DND-41 (cell line): ENCODE measurements around the gene C11orf24.

Experiments used
- EZH2 ChIP-seq: IDR thresholded peaks from 3 replicates; pipeline ENCODE4 v1.6.1; 2012; ENCODE audit warnings: borderline replicate concordance, low read depth, mild to moderate bottlenecking, moderate library complexity, low read length, inconsistent platforms; ENCODE audit not compliant: severe bottlenecking
- TF ChIP-seq, protein P1 (sequence below): IDR thresholded peaks from 2 replicates; pipeline ENCODE4 v1.5.1; 2012; ENCODE audit warnings: borderline replicate concordance, low read length, moderate library complexity, mild to moderate bottlenecking; ENCODE audit not compliant: poor library complexity, severe bottlenecking; ENCODE audit errors: extremely low read depth

DNA sequence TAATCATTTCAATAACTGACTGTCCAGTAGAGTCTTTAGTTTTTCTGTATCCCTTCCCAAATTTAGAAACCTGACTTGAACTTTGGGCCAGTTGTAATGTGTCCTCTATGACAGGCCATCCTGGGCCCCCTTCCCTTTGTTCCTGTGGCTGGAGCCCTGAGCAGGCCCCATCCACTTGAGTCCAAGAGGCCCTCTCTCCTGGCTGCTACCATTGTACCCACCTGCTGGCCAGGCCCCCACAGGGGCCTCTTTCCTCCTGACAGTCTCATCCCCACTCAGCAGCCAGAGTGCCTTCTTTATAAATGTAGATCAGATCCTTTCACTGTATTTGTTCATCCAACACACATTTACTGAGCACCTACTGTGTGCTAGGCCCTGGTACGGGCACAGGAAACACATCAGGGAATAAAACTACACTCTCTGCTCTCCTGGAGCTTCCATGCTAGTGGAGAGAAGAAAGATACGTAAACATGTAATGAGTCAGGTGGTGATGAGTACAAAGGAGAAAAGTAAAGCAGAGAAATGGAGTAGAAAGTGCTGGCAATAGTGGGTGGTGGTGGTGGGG is 37.9 kb upstream of the C11orf24 start:
- TF ChIP-seq, protein P1, sequence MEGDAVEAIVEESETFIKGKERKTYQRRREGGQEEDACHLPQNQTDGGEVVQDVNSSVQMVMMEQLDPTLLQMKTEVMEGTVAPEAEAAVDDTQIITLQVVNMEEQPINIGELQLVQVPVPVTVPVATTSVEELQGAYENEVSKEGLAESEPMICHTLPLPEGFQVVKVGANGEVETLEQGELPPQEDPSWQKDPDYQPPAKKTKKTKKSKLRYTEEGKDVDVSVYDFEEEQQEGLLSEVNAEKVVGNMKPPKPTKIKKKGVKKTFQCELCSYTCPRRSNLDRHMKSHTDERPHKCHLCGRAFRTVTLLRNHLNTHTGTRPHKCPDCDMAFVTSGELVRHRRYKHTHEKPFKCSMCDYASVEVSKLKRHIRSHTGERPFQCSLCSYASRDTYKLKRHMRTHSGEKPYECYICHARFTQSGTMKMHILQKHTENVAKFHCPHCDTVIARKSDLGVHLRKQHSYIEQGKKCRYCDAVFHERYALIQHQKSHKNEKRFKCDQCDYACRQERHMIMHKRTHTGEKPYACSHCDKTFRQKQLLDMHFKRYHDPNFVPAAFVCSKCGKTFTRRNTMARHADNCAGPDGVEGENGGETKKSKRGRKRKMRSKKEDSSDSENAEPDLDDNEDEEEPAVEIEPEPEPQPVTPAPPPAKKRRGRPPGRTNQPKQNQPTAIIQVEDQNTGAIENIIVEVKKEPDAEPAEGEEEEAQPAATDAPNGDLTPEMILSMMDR, result no peak
- TF ChIP-seq EZH2, result no peak
